HCT116 (cell line): ENCODE results near the gene CERK. TPM values are rescaled to one million over a fixed set of nuclear protein-coding genes. Genes with fewer than 3 reads are reported as not detected.

Experiments
- ATAC-seq: fragments of 200-7000 bp; cut with Tn5 transposase; 2 replicates; pipeline ENCODE4 v1.9.1; 2020; ENCODE audit warnings: mild to moderate bottlenecking, moderate library complexity
- BruUV-seq: library from RNA; stranded (reverse); fragments of 400-500 nt; replicated peaks from 2 replicates; lab custom pipeline; 2021; lab: Mats Ljungman, UMichigan
- CTCF ChIA-PET: fragments of 300-600 bp; sonication (Branson Sonifier 250); formaldehyde crosslinking; loops from one replicate; lab custom pipeline; 2021; ENCODE audit warnings: antibody characterized with exemption; lab: Charles Lee
- POLR2A ChIA-PET: fragments of 300-600, 350-600 bp; sonication (Branson Sonifier 250); formaldehyde crosslinking; loops from one replicate; lab custom pipeline; 2021; ENCODE audit warnings: antibody characterized with exemption; lab: Charles Lee
- RAD21 ChIA-PET, 2 experiments: fragments of 300-600 bp; sonication (Branson Sonifier 250); formaldehyde crosslinking; loops; one replicate each; lab custom pipeline; 2023; ENCODE audit warnings: low total read pairs in 2 of 2; ENCODE audit not compliant: uncharacterized antibody in 2 of 2, unreplicated experiment in 2 of 2, low non-redundant PET in 1 of 2; lab: Charles Lee
- DNase-seq: peaks from one replicate; pipeline ENCODE4 v3.0.0-alpha.2; 2010; ENCODE audit warnings: low read depth, low spot score
- H2AFZ ChIP-seq: fragments of 200-600 bp; shearing (Covaris generic), sonication (generic); 2 replicates; pipeline ENCODE4 v1.6.1; 2017; ENCODE audit warnings: low read depth, mixed run types, mixed read lengths, antibody characterized with exemption, low read length; ENCODE audit not compliant: poor library complexity, severe bottlenecking
- H3K27ac ChIP-seq: 2 replicates; pipeline ENCODE4 v1.5.1; 2012; ENCODE audit warnings: low read depth, low read length
- H3K27me3 ChIP-seq: fragments of 200-600 bp; sonication (generic); 2 replicates; pipeline ENCODE4 v1.6.1; 2016; ENCODE audit warnings: mixed run types, low read length, mixed read lengths; ENCODE audit not compliant: insufficient read depth
- H3K36me3 ChIP-seq, 2 experiments: fragments of 200-500 bp in 1 of 2; fragments of 200-600 bp in 1 of 2; sonication (Bioruptor generic) in 1 of 2; sonication (generic) in 1 of 2; 2 replicates each; pipeline versions ENCODE4 v1.5.1 to v1.6.1; 2014 to 2016; ENCODE audit warnings: low read length in 2 of 2, inconsistent platforms in 1 of 2, mixed read lengths in 1 of 2, mixed run types in 1 of 2; ENCODE audit not compliant: insufficient read depth in 2 of 2, control insufficient read depth in 1 of 2
- H3K4me1 ChIP-seq, 2 experiments: fragments of 200-600 bp in 1 of 2; sonication (generic) in 1 of 2; 2 replicates each; pipeline versions ENCODE4 v1.5.1 to v1.6.1; 2012 to 2017; ENCODE audit warnings: low read length in 2 of 2, inconsistent platforms in 1 of 2, mild to moderate bottlenecking in 1 of 2, mixed read lengths in 1 of 2, mixed run types in 1 of 2, moderate library complexity in 1 of 2; ENCODE audit not compliant: insufficient read depth in 2 of 2, control insufficient read depth in 1 of 2
- H3K4me2 ChIP-seq: fragments of 200-600 bp; sonication (generic); 2 replicates; pipeline ENCODE4 v1.6.1; 2017; ENCODE audit warnings: mixed run types, low read length, mixed read lengths
- H3K4me3 ChIP-seq, 2 experiments: fragments of 200-600 bp in 1 of 2; sonication (generic) in 1 of 2; replicated peaks in 1 of 2; 2 replicates each; pipeline ENCODE4 v1.5.1; 2011 to 2016; ENCODE audit warnings: low read length in 2 of 2, control low read depth in 1 of 2, low read depth in 1 of 2, mild to moderate bottlenecking in 1 of 2, mixed read lengths in 1 of 2, mixed run types in 1 of 2
- H3K79me2 ChIP-seq: fragments of 200-600 bp; sonication (generic); 2 replicates; pipeline ENCODE4 v1.6.1; 2017; ENCODE audit warnings: mild to moderate bottlenecking, mixed run types, low read length, moderate library complexity, mixed read lengths; ENCODE audit not compliant: insufficient read depth
- H3K9ac ChIP-seq: fragments of 200-600 bp; sonication (generic); 2 replicates; pipeline ENCODE4 v1.6.1; 2016; ENCODE audit warnings: low read length, mixed read lengths
- H3K9me2 ChIP-seq: fragments of 200-600 bp; sonication (generic), shearing (Covaris generic); 2 replicates; pipeline ENCODE4 v1.6.1; 2017; ENCODE audit warnings: mixed run types, mild to moderate bottlenecking, moderate library complexity; ENCODE audit not compliant: insufficient read depth
- H3K9me3 ChIP-seq, 2 experiments: fragments of 200-500 bp in 1 of 2; fragments of 200-600 bp in 1 of 2; sonication (Bioruptor generic) in 1 of 2; sonication (generic) in 1 of 2; 2 replicates each; pipeline ENCODE4 v1.6.1; 2014 to 2017; ENCODE audit warnings: low read length in 2 of 2, mixed read lengths in 2 of 2, inconsistent platforms in 1 of 2, low read depth in 1 of 2, mild to moderate bottlenecking in 1 of 2, mixed run types in 1 of 2, moderate library complexity in 1 of 2; ENCODE audit not compliant: control insufficient read depth in 1 of 2, insufficient read depth in 1 of 2
- H4K20me1 ChIP-seq: fragments of 200-600 bp; sonication (generic), shearing (Covaris generic); 2 replicates; pipeline ENCODE4 v1.6.1; 2017; ENCODE audit warnings: mixed run types, mild to moderate bottlenecking, moderate library complexity; ENCODE audit not compliant: insufficient read depth
- CBX3 ChIP-seq: IDR thresholded peaks from 2 replicates; pipeline ENCODE4 v1.6.1; 2012; ENCODE audit warnings: low read depth
- CEBPB ChIP-seq: IDR thresholded peaks from 2 replicates; pipeline ENCODE4 v1.6.1; 2012; ENCODE audit warnings: low read depth
- EZH2 ChIP-seq: fragments of 200-600 bp; sonication (generic); IDR thresholded peaks from 2 replicates; pipeline ENCODE4 v1.6.1; 2017; ENCODE audit warnings: antibody characterized with exemption, mixed run types
- EZH2phosphoT487 ChIP-seq: fragments of 200-600 bp; IDR thresholded peaks from 2 replicates; pipeline ENCODE4 v1.6.1; 2018; ENCODE audit warnings: antibody characterized with exemption, borderline replicate concordance
- FOSL1 ChIP-seq: IDR thresholded peaks from 2 replicates; pipeline ENCODE4 v1.6.1; 2012; ENCODE audit warnings: low read depth
- POLR2A ChIP-seq: IDR thresholded peaks from 2 replicates; pipeline ENCODE4 v1.7.0; 2011; ENCODE audit warnings: borderline replicate concordance; ENCODE audit not compliant: insufficient read depth, insufficient read length; ENCODE audit errors: extremely low read depth
- RAD21 ChIP-seq: IDR thresholded peaks from 2 replicates; pipeline ENCODE4 v1.6.1; 2012; ENCODE audit warnings: low read depth, mild to moderate bottlenecking
- SRF ChIP-seq: IDR thresholded peaks from 2 replicates; pipeline ENCODE4 v1.6.1; 2012; ENCODE audit warnings: low read depth
- TCF7L2 ChIP-seq: IDR thresholded peaks from 2 replicates; pipeline ENCODE4 v1.7.0; 2011; ENCODE audit warnings: borderline replicate concordance, inconsistent platforms; ENCODE audit not compliant: insufficient read depth, insufficient read length; ENCODE audit errors: extremely low read depth
- YY1 ChIP-seq: IDR thresholded peaks from 2 replicates; pipeline ENCODE4 v1.6.1; 2011; ENCODE audit warnings: low read length, low read depth, moderate library complexity, mild to moderate bottlenecking; ENCODE audit not compliant: insufficient replicate concordance; ENCODE audit errors: extremely low read depth
- ZFX ChIP-seq: fragments of 450-650 bp; IDR thresholded peaks from 2 replicates; pipeline ENCODE4 v1.6.1; 2017
- ZNF274 ChIP-seq: fragments of 200-500 bp; sonication (Bioruptor generic); IDR thresholded peaks from 2 replicates; pipeline ENCODE4 v1.6.1; 2014; ENCODE audit warnings: mild to moderate bottlenecking, low read depth, low read length, inconsistent platforms
- intact Hi-C: fragments of 100-400 bp; cut with micrococcal nuclease; formaldehyde crosslinking; loops from 2 replicates; pipeline ENCODE4 v1.10.0; 2022
- total RNA-seq: library from RNA; stranded (reverse); gene quantifications from one replicate; pipeline ENCODE4 v1.2.1, GENCODE V29; 2021; ENCODE audit not compliant: unreplicated experiment
- TF ChIP-seq, protein P1 (sequence below): IDR thresholded peaks from 2 replicates; pipeline ENCODE4 v1.6.1; 2012
- TF ChIP-seq, protein P2 (sequence below): IDR thresholded peaks from 2 replicates; pipeline ENCODE4 v1.6.1; 2012; ENCODE audit warnings: low read depth

Gene CERK
- total RNA-seq, 1 experiment from 2014 or later = 35.0 TPM

DNA sequence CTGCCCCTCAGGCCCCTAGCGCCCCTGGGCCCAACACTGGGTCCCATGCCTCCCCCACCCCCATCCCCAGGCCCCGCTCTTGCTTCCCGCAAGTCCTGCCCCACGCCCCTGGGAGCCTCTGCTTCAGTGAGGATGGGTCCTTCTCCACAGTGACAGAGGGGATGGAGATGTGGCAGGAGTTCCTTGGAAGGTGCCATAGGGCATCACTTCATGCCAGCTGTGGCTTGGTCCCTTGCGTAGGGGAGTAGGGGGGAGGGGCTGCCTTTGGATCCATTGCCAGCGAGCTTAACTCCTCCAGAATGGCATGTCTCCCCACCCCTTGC, 14.9 kb upstream of the CERK start (continued):
- TF ChIP-seq RAD21 (no peak), SRF (no peak), TCF7L2 (no peak), ZNF274 (no peak)

DNA sequence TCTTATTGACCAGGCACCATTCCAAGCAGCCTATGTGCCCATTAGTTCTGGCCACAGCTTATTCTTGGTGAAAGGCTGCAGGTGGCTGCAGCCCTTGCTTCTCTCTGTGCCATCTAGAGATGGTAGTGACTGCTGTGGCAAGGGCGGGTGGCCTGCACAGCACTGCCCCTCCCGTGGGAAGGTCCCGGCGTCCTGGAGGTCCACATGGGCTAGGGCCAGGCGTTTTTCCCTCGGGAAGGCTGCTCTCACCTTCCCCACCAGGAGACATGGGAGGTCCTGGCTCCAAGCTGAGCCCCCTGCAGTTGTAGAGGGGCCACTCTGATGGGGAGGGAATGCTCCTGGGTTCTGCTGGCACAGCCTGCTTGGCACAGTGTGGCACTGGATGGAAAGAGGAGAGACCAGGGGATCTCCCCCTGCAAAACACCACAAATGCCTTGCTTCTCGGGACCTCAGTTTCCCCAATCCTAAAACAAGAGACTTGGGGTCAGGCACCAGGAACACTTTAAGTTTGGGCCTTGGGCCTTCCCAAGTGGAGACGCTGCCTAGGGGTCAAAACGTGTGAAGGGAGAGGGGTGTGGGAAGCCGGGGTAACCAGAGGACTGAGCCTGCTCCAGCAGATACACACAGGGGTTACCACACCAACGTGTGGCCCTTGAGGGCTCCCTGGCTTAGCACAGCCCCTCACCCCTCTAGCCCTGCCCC, 14.4 kb upstream of the CERK start:
- H3K27me3 ChIP-seq = no peaks in the 10 kb centered on the region
- no peak for DNase-seq
- H3K9me2 ChIP-seq = no peaks in the 10 kb centered on the region
- H3K4me1 ChIP-seq = peaks cover 16 to 41% of the 10 kb centered on the region in 2 experiments
- H3K79me2 ChIP-seq = no peaks in the 10 kb centered on the region
- peaks cover 6 to 10% of the 10 kb centered on the region in 2 experiments; a peak in 1 of 4 replicates for H3K9me3 ChIP-seq
- RAD21 ChIA-PET = interaction anchor here in 1 of 2 experiments (0.6 kb wide), 1 partner anchor 128 kb away, joined by 8 read pairs; no protein-coding TSS in a partner anchor
- BruUV-seq = no TSS peak
- TF ChIP-seq, protein P1, sequence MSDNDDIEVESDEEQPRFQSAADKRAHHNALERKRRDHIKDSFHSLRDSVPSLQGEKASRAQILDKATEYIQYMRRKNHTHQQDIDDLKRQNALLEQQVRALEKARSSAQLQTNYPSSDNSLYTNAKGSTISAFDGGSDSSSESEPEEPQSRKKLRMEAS = no peak
- no peak for TF ChIP-seq YY1
- TF ChIP-seq ZFX = no peak
- no peak for TF ChIP-seq RAD21
- TF ChIP-seq CEBPB = no peak
- TF ChIP-seq, protein P2, sequence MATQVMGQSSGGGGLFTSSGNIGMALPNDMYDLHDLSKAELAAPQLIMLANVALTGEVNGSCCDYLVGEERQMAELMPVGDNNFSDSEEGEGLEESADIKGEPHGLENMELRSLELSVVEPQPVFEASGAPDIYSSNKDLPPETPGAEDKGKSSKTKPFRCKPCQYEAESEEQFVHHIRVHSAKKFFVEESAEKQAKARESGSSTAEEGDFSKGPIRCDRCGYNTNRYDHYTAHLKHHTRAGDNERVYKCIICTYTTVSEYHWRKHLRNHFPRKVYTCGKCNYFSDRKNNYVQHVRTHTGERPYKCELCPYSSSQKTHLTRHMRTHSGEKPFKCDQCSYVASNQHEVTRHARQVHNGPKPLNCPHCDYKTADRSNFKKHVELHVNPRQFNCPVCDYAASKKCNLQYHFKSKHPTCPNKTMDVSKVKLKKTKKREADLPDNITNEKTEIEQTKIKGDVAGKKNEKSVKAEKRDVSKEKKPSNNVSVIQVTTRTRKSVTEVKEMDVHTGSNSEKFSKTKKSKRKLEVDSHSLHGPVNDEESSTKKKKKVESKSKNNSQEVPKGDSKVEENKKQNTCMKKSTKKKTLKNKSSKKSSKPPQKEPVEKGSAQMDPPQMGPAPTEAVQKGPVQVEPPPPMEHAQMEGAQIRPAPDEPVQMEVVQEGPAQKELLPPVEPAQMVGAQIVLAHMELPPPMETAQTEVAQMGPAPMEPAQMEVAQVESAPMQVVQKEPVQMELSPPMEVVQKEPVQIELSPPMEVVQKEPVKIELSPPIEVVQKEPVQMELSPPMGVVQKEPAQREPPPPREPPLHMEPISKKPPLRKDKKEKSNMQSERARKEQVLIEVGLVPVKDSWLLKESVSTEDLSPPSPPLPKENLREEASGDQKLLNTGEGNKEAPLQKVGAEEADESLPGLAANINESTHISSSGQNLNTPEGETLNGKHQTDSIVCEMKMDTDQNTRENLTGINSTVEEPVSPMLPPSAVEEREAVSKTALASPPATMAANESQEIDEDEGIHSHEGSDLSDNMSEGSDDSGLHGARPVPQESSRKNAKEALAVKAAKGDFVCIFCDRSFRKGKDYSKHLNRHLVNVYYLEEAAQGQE = no peak
- TF ChIP-seq SRF = no peak
- no peak for TF ChIP-seq FOSL1
- no peak for TF ChIP-seq CBX3
- no peak for TF ChIP-seq EZH2phosphoT487
- TF ChIP-seq EZH2 = no peak
- TF ChIP-seq POLR2A = no peak
- TF ChIP-seq, all 23 proteins: peak for 0
- no peak overlapping the region for H3K27ac ChIP-seq
- ChIA-PET POLR2A (interaction anchor here (2.1 kb wide), 1 partner anchor 10 kb away, joined by 8 read pairs; the partner anchor contains the start of gene TBC1D22A), CTCF (no interaction called here)
- H3K4me3 ChIP-seq = no peak overlapping the region
- no peak overlapping the region for H2AFZ ChIP-seq
- H3K4me2 ChIP-seq = no peak overlapping the region
- no peaks in the 10 kb centered on the region for H3K36me3 ChIP-seq
- intact Hi-C loops = no loop called here
- no peaks in the 10 kb centered on the region for H4K20me1 ChIP-seq
- no peak overlapping the region for H3K9ac ChIP-seq
- ATAC-seq = no peak
